GM23338 (cell line): ENCODE results near the gene GBE1. TPM values are rescaled to one million over a fixed set of nuclear protein-coding genes. Genes with fewer than 3 reads are reported as not detected.

Experiments
- ATAC-seq: fragments of 200-7000 bp; cut with Tn5 transposase; 3 replicates; pipeline ENCODE4 v1.9.1; 2020
- DNase-seq: peaks from one replicate; pipeline ENCODE4 v3.0.0-alpha.2; 2015; ENCODE audit warnings: low spot score
- H2AFZ ChIP-seq: fragments of 200-600 bp; sonication (generic); 2 replicates; pipeline ENCODE4 v1.8.0; 2016; ENCODE audit warnings: antibody characterized with exemption, mild to moderate bottlenecking, moderate library complexity
- H3F3A ChIP-seq: fragments of 200-600 bp; sonication (generic); replicated peaks from 2 replicates; pipeline ENCODE4 v1.8.0; 2017; ENCODE audit warnings: antibody characterized with exemption, mixed run types, low read depth
- H3K27ac ChIP-seq: fragments of 200-600 bp; sonication (generic); 2 replicates; pipeline ENCODE4 v1.6.1; 2016; ENCODE audit warnings: low read depth
- H3K27me3 ChIP-seq: fragments of 200-600 bp; sonication (generic); 2 replicates; pipeline ENCODE4 v1.8.0; 2016; ENCODE audit warnings: mild to moderate bottlenecking, mixed run types, moderate library complexity; ENCODE audit not compliant: insufficient read depth
- H3K36me3 ChIP-seq: fragments of 200-600 bp; sonication (generic); 2 replicates; pipeline ENCODE4 v1.8.0; 2016; ENCODE audit warnings: mild to moderate bottlenecking; ENCODE audit not compliant: insufficient read depth
- H3K4me1 ChIP-seq: fragments of 200-600 bp; sonication (generic); 2 replicates; pipeline ENCODE4 v1.8.0; 2016; ENCODE audit warnings: mild to moderate bottlenecking, moderate library complexity; ENCODE audit not compliant: insufficient read depth
- H3K4me2 ChIP-seq: fragments of 200-600 bp; sonication (generic); 2 replicates; pipeline ENCODE4 v1.7.1; 2017; ENCODE audit warnings: mixed run types
- H3K4me3 ChIP-seq: fragments of 200-600 bp; sonication (generic); 2 replicates; pipeline ENCODE4 v1.6.1; 2016; ENCODE audit warnings: mixed run types
- H3K79me2 ChIP-seq: fragments of 200-600 bp; sonication (generic); replicated peaks from 2 replicates; pipeline ENCODE4 v1.8.0; 2017; ENCODE audit warnings: mild to moderate bottlenecking; ENCODE audit not compliant: insufficient read depth
- H3K9me2 ChIP-seq: fragments of 200-600 bp; sonication (generic); 2 replicates; pipeline ENCODE4 v1.8.0; 2017; ENCODE audit not compliant: insufficient read depth
- H4K20me1 ChIP-seq: fragments of 200-600 bp; sonication (generic); replicated peaks from 2 replicates; pipeline ENCODE4 v1.8.0; 2017; ENCODE audit warnings: mild to moderate bottlenecking; ENCODE audit not compliant: insufficient read depth
- H3K27ac Mint-ChIP-seq: 2 replicates; pipeline ENCODE4 v1.8.0; 2020; ENCODE audit warnings: inconsistent platforms, mild to moderate bottlenecking, moderate library complexity, mixed read lengths
- H3K27me3 Mint-ChIP-seq: 3 replicates; pipeline ENCODE4 v1.8.0; 2022; ENCODE audit warnings: low read depth, mild to moderate bottlenecking, moderate library complexity, mixed read lengths, inconsistent platforms; ENCODE audit not compliant: insufficient read depth, poor library complexity
- H3K36me3 Mint-ChIP-seq: 3 replicates; pipeline ENCODE4 v1.8.0; 2021; ENCODE audit warnings: low read depth, mild to moderate bottlenecking, inconsistent platforms, moderate library complexity, mixed read lengths
- H3K4me1 Mint-ChIP-seq: 3 replicates; pipeline ENCODE4 v1.8.0; 2020; ENCODE audit warnings: mild to moderate bottlenecking, inconsistent platforms, mixed read lengths
- H3K4me3 Mint-ChIP-seq: 3 replicates; pipeline ENCODE4 v1.8.0; 2021; ENCODE audit warnings: moderate library complexity, mild to moderate bottlenecking, inconsistent platforms, mixed read lengths
- H3K9me3 Mint-ChIP-seq: 3 replicates; pipeline ENCODE4 v1.8.0; 2020; ENCODE audit warnings: moderate library complexity, mild to moderate bottlenecking, inconsistent platforms, mixed read lengths
- CREB1 ChIP-seq: fragments of 250-450 bp; sonication (Bioruptor Pico); IDR thresholded peaks from 2 replicates; pipeline ENCODE4 v1.5.0; 2020; ENCODE audit warnings: low read depth, mild to moderate bottlenecking, moderate library complexity
- CTCF ChIP-seq, 2 experiments: fragments of 200-600 bp in 1 of 2; sonication (generic) in 1 of 2; conservative IDR thresholded peaks; 2 replicates each; pipeline versions ENCODE4 v1.5.1 to v1.6.1; 2016 to 2017; ENCODE audit warnings: antibody characterized with exemption in 2 of 2, low read depth in 2 of 2, mild to moderate bottlenecking in 2 of 2, moderate library complexity in 1 of 2
- ETS1 ChIP-seq: IDR thresholded peaks from 2 replicates; pipeline ENCODE4 v1.6.1; 2016; ENCODE audit warnings: antibody characterized with exemption
- EZH2 ChIP-seq: fragments of 200-600 bp; sonication (generic); IDR thresholded peaks from one replicate; pipeline ENCODE4 v1.8.0; 2017; ENCODE audit warnings: antibody characterized with exemption, mild to moderate bottlenecking, low read depth; ENCODE audit not compliant: unreplicated experiment
- EZH2phosphoT487 ChIP-seq: fragments of 200-600 bp; sonication (generic); IDR thresholded peaks from one replicate; pipeline ENCODE4 v1.8.1; 2018; ENCODE audit warnings: antibody characterized with exemption; ENCODE audit not compliant: unreplicated experiment
- JUNB ChIP-seq: IDR thresholded peaks from one replicate; pipeline ENCODE4 v1.6.1; 2016; ENCODE audit warnings: antibody characterized with exemption; ENCODE audit not compliant: unreplicated experiment
- NANOG ChIP-seq: IDR thresholded peaks from 2 replicates; pipeline ENCODE4 v1.6.1; 2016; ENCODE audit warnings: antibody characterized with exemption, borderline replicate concordance
- POLR2AphosphoS5 ChIP-seq: IDR thresholded peaks from 2 replicates; pipeline ENCODE4 v1.6.1; 2016; ENCODE audit warnings: antibody characterized with exemption, low read depth
- STAT1 ChIP-seq: IDR thresholded peaks from one replicate; pipeline ENCODE4 v1.6.1; 2016; ENCODE audit warnings: antibody characterized with exemption; ENCODE audit not compliant: unreplicated experiment
- ZNF114 ChIP-seq: fragments of 250-450 bp; sonication (Bioruptor Pico); IDR thresholded peaks from 2 replicates; pipeline ENCODE4 v1.5.0; 2020; ENCODE audit warnings: mild to moderate bottlenecking, moderate library complexity
- ZNF331 ChIP-seq: fragments of 250-450 bp; sonication (Bioruptor Pico); IDR thresholded peaks from 2 replicates; pipeline ENCODE4 v1.5.0; 2020; ENCODE audit warnings: low read depth, mild to moderate bottlenecking, moderate library complexity
- ZNF462 ChIP-seq: fragments of 250-450 bp; sonication (Bioruptor Pico); IDR thresholded peaks from 2 replicates; pipeline ENCODE4 v1.5.0; 2020; ENCODE audit warnings: mild to moderate bottlenecking, moderate library complexity
- polyA plus RNA-seq: library from polyadenylated mRNA; unstranded; fragments of >200 nt; fragmentation: Nextera tagmentation; extraction: Ambion mirVana; gene quantifications from 2 replicates; pipeline ENCODE4 v1.2.1, GENCODE V29; 2016
- total RNA-seq: library from RNA; depleted of rRNA; stranded (reverse); fragments of >200 nt; shearing (Covaris generic); gene quantifications from 2 replicates; pipeline ENCODE4 v1.2.3, GENCODE V29; 2014
- TF ChIP-seq, protein P1 (sequence below): IDR thresholded peaks from one replicate; pipeline ENCODE4 v1.6.1; 2018; ENCODE audit warnings: antibody characterized with exemption; ENCODE audit not compliant: unreplicated experiment

The GBE1 gene
- total and polyA plus RNA-seq, 2 experiments from 2014 or later: 6.4 to 12.2 TPM

DNA sequence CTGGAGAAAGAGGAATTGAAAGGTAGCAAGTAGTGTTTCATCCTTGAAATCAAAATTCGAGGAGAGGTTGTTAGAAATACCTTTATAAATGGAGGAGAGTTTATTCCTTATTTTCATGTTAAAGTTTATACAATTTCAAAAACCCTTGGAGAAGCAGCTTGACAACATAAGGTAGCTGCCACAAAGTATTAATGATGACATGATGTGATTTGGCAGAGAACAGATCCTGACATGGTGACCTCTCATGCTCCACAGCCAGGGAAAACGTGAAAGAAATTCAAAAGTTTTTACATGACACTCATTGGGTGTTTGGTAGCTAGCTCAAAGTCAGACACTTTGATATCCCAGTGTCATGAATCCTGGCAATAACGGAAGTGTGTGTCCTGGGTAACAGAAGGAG lies 320.8 kb downstream of the GBE1 start:
- H3K36me3 Mint-ChIP-seq: no peaks in the 10 kb centered on the region
- DNase-seq (no peak), ATAC-seq (no peak)
- no peaks in the 10 kb centered on the region for H3K27me3 Mint-ChIP-seq
- no peaks in the 10 kb centered on the region for H3F3A ChIP-seq
- no peaks in the 10 kb centered on the region for H4K20me1 ChIP-seq
- no peaks in the 10 kb centered on the region for H3K4me1 ChIP-seq
- TF ChIP-seq, protein P1, sequence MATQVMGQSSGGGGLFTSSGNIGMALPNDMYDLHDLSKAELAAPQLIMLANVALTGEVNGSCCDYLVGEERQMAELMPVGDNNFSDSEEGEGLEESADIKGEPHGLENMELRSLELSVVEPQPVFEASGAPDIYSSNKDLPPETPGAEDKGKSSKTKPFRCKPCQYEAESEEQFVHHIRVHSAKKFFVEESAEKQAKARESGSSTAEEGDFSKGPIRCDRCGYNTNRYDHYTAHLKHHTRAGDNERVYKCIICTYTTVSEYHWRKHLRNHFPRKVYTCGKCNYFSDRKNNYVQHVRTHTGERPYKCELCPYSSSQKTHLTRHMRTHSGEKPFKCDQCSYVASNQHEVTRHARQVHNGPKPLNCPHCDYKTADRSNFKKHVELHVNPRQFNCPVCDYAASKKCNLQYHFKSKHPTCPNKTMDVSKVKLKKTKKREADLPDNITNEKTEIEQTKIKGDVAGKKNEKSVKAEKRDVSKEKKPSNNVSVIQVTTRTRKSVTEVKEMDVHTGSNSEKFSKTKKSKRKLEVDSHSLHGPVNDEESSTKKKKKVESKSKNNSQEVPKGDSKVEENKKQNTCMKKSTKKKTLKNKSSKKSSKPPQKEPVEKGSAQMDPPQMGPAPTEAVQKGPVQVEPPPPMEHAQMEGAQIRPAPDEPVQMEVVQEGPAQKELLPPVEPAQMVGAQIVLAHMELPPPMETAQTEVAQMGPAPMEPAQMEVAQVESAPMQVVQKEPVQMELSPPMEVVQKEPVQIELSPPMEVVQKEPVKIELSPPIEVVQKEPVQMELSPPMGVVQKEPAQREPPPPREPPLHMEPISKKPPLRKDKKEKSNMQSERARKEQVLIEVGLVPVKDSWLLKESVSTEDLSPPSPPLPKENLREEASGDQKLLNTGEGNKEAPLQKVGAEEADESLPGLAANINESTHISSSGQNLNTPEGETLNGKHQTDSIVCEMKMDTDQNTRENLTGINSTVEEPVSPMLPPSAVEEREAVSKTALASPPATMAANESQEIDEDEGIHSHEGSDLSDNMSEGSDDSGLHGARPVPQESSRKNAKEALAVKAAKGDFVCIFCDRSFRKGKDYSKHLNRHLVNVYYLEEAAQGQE: no peak
- no peak for TF ChIP-seq POLR2AphosphoS5
- no peak for TF ChIP-seq CREB1
- TF ChIP-seq CTCF (conservative IDR thresholded peaks at IDR 0.05; ENCODE audit: low read depth in 2 of 2): no peak
- no peak for TF ChIP-seq EZH2
- no peak for TF ChIP-seq JUNB
- no peak for TF ChIP-seq ETS1
- no peak for TF ChIP-seq NANOG
- TF ChIP-seq ZNF462: no peak
- no peak for TF ChIP-seq EZH2phosphoT487
- no peak for TF ChIP-seq ZNF114 (CRISPR knock-in tag)
- no peak for TF ChIP-seq ZNF331 (CRISPR knock-in tag)
- no peak for TF ChIP-seq STAT1
- H3K4me3 Mint-ChIP-seq: no peak overlapping the region
- H2AFZ ChIP-seq: no peak overlapping the region
- H3K27me3 ChIP-seq: no peaks in the 10 kb centered on the region
- H3K9me2 ChIP-seq: no peaks in the 10 kb centered on the region
- no peaks in the 10 kb centered on the region for H3K79me2 ChIP-seq
- H3K36me3 ChIP-seq: no peaks in the 10 kb centered on the region
- no peak overlapping the region for H3K4me3 ChIP-seq
- no peak overlapping the region for H3K27ac ChIP-seq
- no peak overlapping the region for H3K4me2 ChIP-seq
- no peaks in the 10 kb centered on the region for H3K4me1 Mint-ChIP-seq
- no peak overlapping the region for H3K27ac Mint-ChIP-seq
- no peaks in the 10 kb centered on the region for H3K9me3 Mint-ChIP-seq
